ENCODE results near the gene ABCE1. TPM values are rescaled to one million over a fixed set of nuclear protein-coding genes. Genes with fewer than 3 reads are reported as not detected.

Gene ABCE1
- total and polyA plus RNA-seq, 2 donors (not counting 3 experiments of a cell fraction or from before 2014, with no cell fraction given) = 38.4 to 114 TPM

DNA sequence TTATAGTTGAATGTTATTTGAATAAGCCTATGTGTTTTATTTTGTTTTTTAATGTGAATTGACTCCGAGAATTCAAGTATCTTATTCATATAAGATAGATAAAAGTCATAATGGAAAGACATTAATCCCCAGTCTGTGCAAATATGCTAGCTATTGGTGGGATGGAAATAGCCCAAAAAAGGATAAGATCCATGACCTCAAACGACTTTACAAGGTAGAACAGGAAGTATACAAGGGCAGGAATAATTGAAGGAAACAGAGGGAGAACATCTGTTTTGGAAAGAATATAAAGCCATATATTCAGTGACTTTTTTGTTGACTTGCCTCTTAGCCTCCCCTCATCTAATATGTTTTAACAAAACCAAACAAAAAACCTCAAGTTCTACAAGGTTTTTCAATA is 9.0 kb downstream of the ABCE1 start:
- FAIRE-seq = no peak
- Histone ChIP-seq H3K27ac (ENCODE audit: insufficient read depth, low read depth, low read length) (peak overlapping the region; percentile 11), H3K9me3 (replicated peaks; ENCODE audit: control insufficient read depth, insufficient read depth, low read length) (no peaks in the 10 kb centered on the region), H3K36me3 (ENCODE audit: control insufficient read depth in 2 of 2, extremely low read depth in 1 of 2, insufficient read depth in 2 of 2, low read length in 2 of 2) (peaks cover 6 to 43% of the 10 kb centered on the region in 2 experiments), H3K4me3 (replicated peaks in 1 of 3; ENCODE audit: insufficient read depth in 1 of 3, low read depth in 1 of 3, low read length in 3 of 3) (no peak overlapping the region), H4K20me1 (replicated peaks; ENCODE audit: control insufficient read depth, extremely low read depth, insufficient read depth, low read length) (peaks cover 6% of the 10 kb centered on the region), H3K9ac (replicated peaks; ENCODE audit: extremely low read depth, insufficient read depth, low read length) (no peak overlapping the region), H3K27me3 (ENCODE audit: control insufficient read depth in 2 of 2, insufficient read depth in 2 of 2, low read length in 2 of 2) (no peaks in the 10 kb centered on the region), H3K4me1 (ENCODE audit: control insufficient read depth, extremely low read depth, insufficient read depth, low read length) (peaks cover 22% of the 10 kb centered on the region), H3K4me2 (ENCODE audit: insufficient read depth, low read length) (peak overlapping the region; percentile 27), H3K79me2 (ENCODE audit: control insufficient read depth, insufficient read depth, low read length) (peaks cover 59% of the 10 kb centered on the region), H2AFZ (ENCODE audit: low read depth, low read length) (no peak overlapping the region), H3K9me1 (replicated peaks; ENCODE audit: control insufficient read depth, extremely low read depth, insufficient read depth, low read length) (no peaks in the 10 kb centered on the region)
- DNase-seq (ENCODE audit: low read depth, low spot score) = peak; percentile 51
- BruUV-seq (replicated peaks) = no TSS peak
- dilution Hi-C loops (cut with MboI; ENCODE audit: extremely low pct_ligation_motif_present, low sequenced_read_pairs) (no loop called here), intact Hi-C loops (cut with micrococcal nuclease) (loop anchor here (1.0 kb wide), 1 partner anchor 9 kb away; the partner anchor contains the start of genes ABCE1 and ANAPC10)
- CTCF ChIA-PET = interaction anchor here (0.9 to 1.3 kb wide), 2 partner anchors 12 to 445 kb away, joined by 3 to 5 read pairs; no protein-coding TSS in a partner anchor
- no peak for TF ChIP-seq POLR2A (IDR thresholded peaks at IDR 0.05; ENCODE audit: low read depth, low read length)
- POLR2A ChIA-PET = no interaction called here

DNA sequence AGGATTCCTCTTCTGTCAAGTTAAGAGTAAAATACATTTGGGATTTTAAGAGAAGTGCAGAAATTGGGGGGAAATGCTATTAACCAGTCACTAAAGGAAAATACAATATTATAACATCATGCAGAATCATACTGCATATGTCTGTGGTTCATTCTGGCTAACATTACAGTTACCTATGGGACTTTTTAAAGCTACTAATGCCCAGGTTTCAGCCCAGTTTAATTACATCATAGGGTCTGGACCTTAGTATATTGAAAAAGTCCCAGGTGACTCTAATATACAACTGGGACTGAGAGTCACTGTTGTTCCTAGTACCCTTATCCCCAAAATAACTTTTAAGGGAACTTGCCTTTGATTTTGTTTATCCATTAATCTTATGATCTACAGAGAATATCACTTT is 10.0 kb downstream of the ABCE1 start:
- Histone ChIP-seq H3K36me3 (ENCODE audit: control insufficient read depth in 2 of 2, extremely low read depth in 1 of 2, insufficient read depth in 2 of 2, low read length in 2 of 2) (peaks cover 7 to 52% of the 10 kb centered on the region in 2 experiments), H3K4me3 (replicated peaks in 1 of 3; ENCODE audit: insufficient read depth in 1 of 3, low read depth in 1 of 3, low read length in 3 of 3) (no peak overlapping the region), H4K20me1 (replicated peaks; ENCODE audit: control insufficient read depth, extremely low read depth, insufficient read depth, low read length) (peaks cover 4% of the 10 kb centered on the region), H3K4me1 (ENCODE audit: control insufficient read depth, extremely low read depth, insufficient read depth, low read length) (peaks cover 21% of the 10 kb centered on the region), H3K4me2 (ENCODE audit: insufficient read depth, low read length) (no peak overlapping the region), H3K9ac (replicated peaks; ENCODE audit: extremely low read depth, insufficient read depth, low read length) (no peak overlapping the region), H3K9me3 (replicated peaks; ENCODE audit: control insufficient read depth, insufficient read depth, low read length) (no peaks in the 10 kb centered on the region), H3K27ac (ENCODE audit: insufficient read depth, low read depth, low read length) (no peak overlapping the region), H2AFZ (ENCODE audit: low read depth, low read length) (no peak overlapping the region), H3K9me1 (replicated peaks; ENCODE audit: control insufficient read depth, extremely low read depth, insufficient read depth, low read length) (no peaks in the 10 kb centered on the region), H3K79me2 (ENCODE audit: control insufficient read depth, insufficient read depth, low read length) (peaks cover 56% of the 10 kb centered on the region), H3K27me3 (ENCODE audit: control insufficient read depth in 2 of 2, insufficient read depth in 2 of 2, low read length in 2 of 2) (no peaks in the 10 kb centered on the region)
- intact Hi-C loops (cut with micrococcal nuclease) = no loop called here
- dilution Hi-C loops (cut with MboI; ENCODE audit: extremely low pct_ligation_motif_present, low sequenced_read_pairs) = no loop called here
- POLR2A ChIA-PET = no interaction called here
- no TSS peak for BruUV-seq (replicated peaks)
- no peak for DNase-seq (ENCODE audit: low read depth, low spot score)
- no peak for TF ChIP-seq EZH2 (IDR thresholded peaks at IDR 0.05; ENCODE audit: borderline replicate concordance, low read depth, low read length, severe bottlenecking)
- no peak for TF ChIP-seq GATA2 (IDR thresholded peaks at IDR 0.05; ENCODE audit: insufficient read depth, insufficient read length, low read depth, low read length)
- TF ChIP-seq JUN (IDR thresholded peaks at IDR 0.05; ENCODE audit: borderline replicate concordance, insufficient read depth, insufficient read length, low read depth) = no peak
- CTCF ChIA-PET = no interaction called here
- FAIRE-seq = no peak
